Right cardiac atrium (tissue), 5 donors: ENCODE measurements around the gene INKA2. TPM values are rescaled to one million over a fixed set of nuclear protein-coding genes. Genes with fewer than 3 reads are reported as not detected.

Experiments used
- ATAC-seq, 2 donors: fragments of 200-7000 bp; cut with Tn5 transposase; one replicate each; pipeline versions ENCODE4 v1.8.0 to v1.9.1; 2020; ENCODE audit warnings: moderate library complexity in 2 of 2, mild to moderate bottlenecking in 1 of 2
- DNase-seq, 3 donors: peaks; one replicate each; pipeline ENCODE4 v3.0.0-alpha.2; 2020
- H3K27ac ChIP-seq: one replicate; pipeline ENCODE4 v1.5.1; 2013; ENCODE audit warnings: mild to moderate bottlenecking, low read length, control low read depth, moderate library complexity
- H3K27me3 ChIP-seq: one replicate; pipeline ENCODE4 v1.6.1; 2013; ENCODE audit not compliant: control insufficient read depth, insufficient read depth
- H3K4me1 ChIP-seq: one replicate; pipeline ENCODE4 v1.6.1; 2013; ENCODE audit warnings: low read length; ENCODE audit not compliant: control insufficient read depth, insufficient read depth
- H3K4me3 ChIP-seq: one replicate; pipeline ENCODE4 v1.5.1; 2013; ENCODE audit warnings: low read length, control low read depth
- H3K9me3 ChIP-seq: one replicate; pipeline ENCODE4 v1.6.1; 2013; ENCODE audit warnings: low read length; ENCODE audit not compliant: control insufficient read depth
- WGBS: extraction: QIAGEN DNeasy Blood & Tissue Kit; methylation state at CpG from one replicate; pipeline ENCODE4 v1.1.7; 2013; 5-methylcytosine and 5-hydroxymethylcytosine counted together
- intact Hi-C, 4 donors: fragments of 100-400 bp; cut with DNase I; formaldehyde crosslinking; loops; one replicate each; pipeline versions ENCODE4 v1.11.0 to v1.14.0; 2022 to 2023
- polyA plus RNA-seq: library from polyadenylated mRNA; stranded (reverse); fragments of 200-250 nt; gene quantifications from one replicate; pipeline ENCODE4 v1.2.3, GENCODE V29; 2013
- total RNA-seq, 4 donors: library from RNA; stranded (reverse); fragmentation: NEBNext Ultra II Directional; extraction: Animal tissue kit (Norgen Biotek cat#: 25700); gene quantifications; one replicate each; pipeline ENCODE4 v1.2.1, GENCODE V29; 2021
- donor health status: healthy with polysubstance abuse.
- donor health status: DM: no; HTN: yes; CAD: no.
- donor health status: DM: no; HTN: no; CAD: no.
- donor health status: DM: no; HTN: yes; CAD: no; lungs with severe emphysema.
- donor health status: DM: yes; HTN: yes; CAD: no.

The INKA2 gene
- total and polyA plus RNA-seq, 5 donors, result 14.3 to 46.2 (median 25.6) TPM

- 2% methylated on average over 63 of the region's 63 CpGs for WGBS
- peak; percentile 67 to 80 for ATAC-seq
- intact Hi-C loops, result no loop called here
- no peaks in the 10 kb centered on the region for H3K27me3 ChIP-seq
- DNase-seq, result peak; percentile 85 to 91 (median 91)
- peaks cover 9% of the 10 kb centered on the region for H3K4me1 ChIP-seq
- H3K9me3 ChIP-seq, result no peaks in the 10 kb centered on the region
- H3K4me3 ChIP-seq, result peak overlapping the region; percentile 66
- H3K27ac ChIP-seq, result peak overlapping the region; percentile 93
These were observed 950 bp upstream of the INKA2 start for GRCh38 chr1:111739925-111740765.

- peak; percentile 58 to 66 for ATAC-seq
- H3K27me3 ChIP-seq, result no peaks in the 10 kb centered on the region
- DNase-seq, result peak; percentile 82 to 94 (median 90)
- no peaks in the 10 kb centered on the region for H3K9me3 ChIP-seq
- under 1% methylated on average over 61 of the region's 61 CpGs for WGBS
- H3K4me1 ChIP-seq, result peaks cover 21% of the 10 kb centered on the region
- intact Hi-C loops, result no loop called here
- H3K27ac ChIP-seq, result peak overlapping the region; percentile 93
- peak overlapping the region; percentile 66 for H3K4me3 ChIP-seq
These were observed 580 bp downstream of the INKA2 start for GRCh38 chr1:111738436-111739193.

DNA sequence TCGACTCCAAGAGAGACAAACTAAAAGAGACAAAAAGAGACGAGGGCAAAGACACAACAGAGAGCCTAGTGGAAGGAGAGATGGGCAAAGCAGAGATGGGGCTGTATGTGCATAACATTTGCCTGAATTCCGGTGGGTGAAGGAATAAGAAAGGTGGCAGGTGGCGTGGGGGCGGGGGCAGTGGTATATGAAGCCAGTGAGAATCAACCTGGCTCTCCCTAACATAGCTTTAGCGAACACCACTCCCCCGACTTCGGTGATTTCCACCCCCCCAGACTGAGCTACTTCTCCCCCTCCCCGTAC lies 1.1 kb downstream of the INKA2 start:
- ATAC-seq, result no peak

DNA sequence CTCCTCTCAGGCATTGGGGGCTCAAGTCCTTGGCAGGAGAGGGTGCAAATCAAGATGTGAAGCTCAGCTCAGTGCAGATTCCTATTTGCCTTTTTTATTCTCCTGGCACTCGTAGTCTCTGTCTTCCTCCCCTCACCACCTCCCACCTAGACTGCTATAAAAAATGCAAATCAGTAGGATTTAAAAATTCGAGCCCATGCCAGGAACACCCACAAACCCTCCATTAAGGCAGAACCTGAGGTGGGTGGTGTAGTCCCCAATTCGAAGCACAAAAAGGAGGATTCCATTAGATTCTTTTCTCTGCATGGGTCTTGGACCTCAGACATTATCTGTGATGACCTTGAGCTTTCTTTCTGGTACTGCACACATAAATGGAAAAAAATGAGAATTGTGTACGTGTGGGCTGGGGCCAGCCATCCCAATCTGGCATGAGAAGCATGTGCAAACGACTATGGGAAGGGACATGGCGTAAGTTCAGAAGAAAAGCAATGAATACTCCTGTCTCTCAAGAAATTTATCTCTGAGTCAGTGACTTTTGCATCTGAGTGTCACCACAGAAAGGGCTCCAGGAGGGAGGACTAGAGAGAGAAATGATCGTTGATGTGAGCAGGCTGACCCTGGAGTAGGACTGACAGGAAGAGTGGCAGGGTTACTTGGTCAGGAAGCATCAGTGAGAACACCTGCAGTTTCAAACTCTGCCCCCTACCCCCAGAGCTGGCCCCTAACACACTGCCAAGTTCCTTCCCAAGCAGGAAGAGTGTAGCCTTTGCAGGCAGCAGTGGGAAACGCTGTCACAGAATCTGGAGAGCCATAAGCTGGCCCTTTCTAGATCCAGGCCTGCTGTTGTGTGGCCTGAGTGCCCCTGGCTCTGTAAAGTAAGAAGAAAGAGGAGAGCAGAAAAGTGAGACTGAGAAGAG lies 1.7 kb downstream of the INKA2 start:
- Histone ChIP-seq H3K4me3 (peak overlapping the region; percentile 66), H3K27me3 (no peaks in the 10 kb centered on the region), H3K27ac (peak overlapping the region; percentile 93), H3K9me3 (no peaks in the 10 kb centered on the region), H3K4me1 (peaks cover 29% of the 10 kb centered on the region)
- DNase-seq (no peak), ATAC-seq (no peak)
- intact Hi-C loops, result no loop called here
- WGBS, result 34% methylated on average over 8 of the region's 8 CpGs

More for the DNA sequence above, 1.1 kb downstream of the INKA2 start:
- DNase-seq, result no peak
- H3K27ac ChIP-seq, result peak overlapping the region; percentile 93
- peaks cover 23% of the 10 kb centered on the region for H3K4me1 ChIP-seq
- H3K9me3 ChIP-seq, result no peaks in the 10 kb centered on the region
- H3K4me3 ChIP-seq, result peak overlapping the region; percentile 66
- H3K27me3 ChIP-seq, result no peaks in the 10 kb centered on the region
- intact Hi-C loops, result no loop called here
- 19% methylated on average over 9 of the region's 9 CpGs for WGBS

DNA sequence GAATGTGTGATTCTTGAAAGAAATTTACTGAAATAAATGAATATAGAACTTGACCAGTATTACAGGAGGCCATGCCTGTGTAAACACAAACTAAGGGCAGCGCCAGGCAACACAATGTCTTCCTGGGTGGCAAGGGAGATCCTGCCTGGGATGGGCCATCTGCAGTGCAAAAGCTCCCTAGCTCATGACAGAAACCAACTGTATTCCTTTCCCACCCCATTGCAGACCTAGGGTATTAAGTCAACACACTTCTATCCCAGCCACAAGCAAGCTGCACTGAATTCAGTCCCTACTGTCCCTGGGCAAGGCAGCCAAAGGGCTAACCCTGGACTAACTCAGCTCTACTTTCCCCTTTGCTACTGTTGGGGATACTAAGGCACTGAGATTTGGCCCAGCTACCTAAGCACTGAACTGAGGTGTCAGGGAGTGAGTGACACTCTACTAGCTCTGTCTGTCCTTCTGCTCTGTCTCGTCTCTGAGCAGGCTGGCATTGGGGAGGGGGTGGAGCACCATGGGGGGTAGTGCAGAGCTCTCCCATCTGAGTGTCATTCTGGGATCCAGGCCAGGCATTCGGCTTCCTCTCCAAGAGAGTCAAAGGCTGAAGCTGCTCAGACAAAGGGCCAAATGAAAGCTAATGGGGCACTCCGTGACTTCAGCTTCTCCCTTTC lies 2.5 kb downstream of the INKA2 start:
- DNase-seq, result peak; percentile 81 to 91 (median 90)
- Histone ChIP-seq H3K9me3 (no peaks in the 10 kb centered on the region), H3K4me3 (no peak overlapping the region), H3K27ac (peak overlapping the region; percentile 93), H3K4me1 (peaks cover 31% of the 10 kb centered on the region), H3K27me3 (no peaks in the 10 kb centered on the region)
- intact Hi-C loops, result no loop called here
- ATAC-seq, result peak; percentile 5 to 35
- 36% methylated on average over 4 of the region's 4 CpGs for WGBS

DNA sequence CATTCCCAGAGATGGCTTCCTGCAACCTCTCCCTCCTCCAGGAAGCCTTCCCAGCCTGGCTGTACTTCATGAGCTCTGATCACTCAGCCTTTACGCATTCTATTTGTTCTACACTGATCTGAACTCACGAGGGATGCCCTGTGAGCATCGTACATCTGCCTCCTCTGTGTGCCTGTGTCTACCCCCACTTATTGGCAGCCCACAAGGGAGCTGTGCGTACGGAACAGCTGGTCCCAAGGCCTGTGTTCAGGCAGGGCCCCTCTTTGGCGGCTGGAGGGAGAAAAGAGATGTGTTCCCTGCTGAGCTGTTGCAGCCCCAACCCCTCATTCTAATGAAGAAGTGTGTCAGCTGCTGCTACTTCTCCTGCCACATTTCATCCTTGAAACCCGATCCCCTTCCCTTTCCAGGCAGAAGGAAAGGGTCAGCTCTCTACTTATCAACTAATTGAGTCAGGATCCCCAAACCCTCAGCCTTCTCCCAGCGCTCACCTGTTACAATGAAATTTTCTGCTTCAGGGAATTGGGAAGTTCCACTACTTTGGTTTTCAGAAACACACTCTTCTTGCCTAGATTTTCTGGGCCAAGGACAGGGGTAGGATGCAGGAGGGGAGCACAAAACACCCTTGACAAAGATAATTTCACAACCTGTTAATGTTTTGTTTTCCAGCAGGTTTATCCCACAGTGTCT lies 3.2 kb downstream of the INKA2 start:
- Histone ChIP-seq H3K27me3 (no peaks in the 10 kb centered on the region), H3K4me1 (peaks cover 31% of the 10 kb centered on the region), H3K4me3 (no peak overlapping the region), H3K27ac (peak overlapping the region; percentile 93), H3K9me3 (no peaks in the 10 kb centered on the region)
- intact Hi-C loops, result no loop called here
- WGBS, result 63% methylated on average over 8 of the region's 8 CpGs
- DNase-seq, result peak in 1 of 3 donors; percentile 65
- peak in 1 of 2 donors; percentile 1 for ATAC-seq

GRCh38 chr1:111735321-111735720 lies 3.9 kb downstream of the INKA2 start:
- DNase-seq (no peak), ATAC-seq (no peak)
- Histone ChIP-seq H3K4me3 (no peak overlapping the region), H3K4me1 (peaks cover 34% of the 10 kb centered on the region), H3K27me3 (no peaks in the 10 kb centered on the region), H3K27ac (peak overlapping the region; percentile 93), H3K9me3 (no peaks in the 10 kb centered on the region)
- 73% methylated on average over 4 of the region's 4 CpGs for WGBS
- intact Hi-C loops, result no loop called here

DNA sequence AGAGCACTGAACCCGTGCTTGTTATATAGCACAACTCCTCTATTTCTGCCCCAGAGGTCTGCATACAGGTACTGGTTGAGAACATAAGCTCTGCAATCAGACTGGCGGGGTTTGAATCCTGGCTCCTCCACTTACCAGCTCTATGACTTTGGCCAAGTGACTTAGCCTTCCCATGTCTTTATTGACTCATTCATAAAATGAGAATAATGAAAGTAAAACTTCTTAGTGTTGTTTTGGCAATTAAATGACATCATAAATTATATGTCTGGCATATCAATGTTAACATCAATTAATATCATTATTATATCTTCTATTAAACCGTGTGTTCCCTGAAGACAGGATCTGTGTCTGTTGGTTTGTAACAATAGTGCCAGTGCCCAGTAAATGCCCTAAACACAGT lies 4.3 kb downstream of the INKA2 start:
- H3K27me3 ChIP-seq, result no peaks in the 10 kb centered on the region
- no peak for DNase-seq
- H3K27ac ChIP-seq, result peak overlapping the region; percentile 76
- intact Hi-C loops, result no loop called here
- H3K4me3 ChIP-seq, result no peak overlapping the region
- no peak for ATAC-seq
- H3K9me3 ChIP-seq, result no peaks in the 10 kb centered on the region
- H3K4me1 ChIP-seq, result peaks cover 39% of the 10 kb centered on the region
- WGBS, result 84% methylated on average over 3 of the region's 3 CpGs

- Histone ChIP-seq H3K27me3 (no peaks in the 10 kb centered on the region), H3K27ac (peak overlapping the region; percentile 76), H3K4me3 (no peak overlapping the region), H3K9me3 (no peaks in the 10 kb centered on the region), H3K4me1 (peaks cover 43% of the 10 kb centered on the region)
- ATAC-seq (no peak), DNase-seq (no peak)
- intact Hi-C loops, result no loop called here
- WGBS, result 78% methylated on average over 3 of the region's 3 CpGs
These were observed 4.8 kb downstream of the INKA2 start for GRCh38 chr1:111734426-111734825.

- H3K4me1 ChIP-seq, result peaks cover 48% of the 10 kb centered on the region
- DNase-seq (no peak), ATAC-seq (no peak)
- 60% methylated on average over 5 of the region's 5 CpGs for WGBS
- no peaks in the 10 kb centered on the region for H3K27me3 ChIP-seq
- H3K4me3 ChIP-seq, result no peak overlapping the region
- intact Hi-C loops, result no loop called here
- H3K27ac ChIP-seq, result peak overlapping the region; percentile 76
- no peaks in the 10 kb centered on the region for H3K9me3 ChIP-seq
These were observed 5.2 kb downstream of the INKA2 start for GRCh38 chr1:111733992-111734341.
